GM18870 (cell line): ENCODE results near the gene RAC3.

Experiments
- ATAC-seq: cut with Tn5 transposase; IDR thresholded peaks from one replicate; pipeline ENCODE4 v1.9.1; 2021; ENCODE audit warnings: moderate library complexity; ENCODE audit not compliant: unreplicated experiment

RAC3 gene

GRCh38 chr17:82065638-82066303, 34.3 kb downstream of the RAC3 start, which contains the start of gene DUS1L:
Gene DUS1L, minus strand, starts transcription at chr17:82065804. Its CDS starts 745 bp downstream, at chr17:82065059.
- ATAC-seq = no peak

- ATAC-seq = no peak
These were observed 39.1 kb downstream of the RAC3 start for GRCh38 chr17:82070611-82071010.

GRCh38 chr17:82072827-82073226, 41.3 kb downstream of the RAC3 start:
- no peak for ATAC-seq

GRCh38 chr17:82073446-82073845, 42.0 kb downstream of the RAC3 start:
- ATAC-seq = no peak

- ATAC-seq = no peak
These were observed 44.7 kb downstream of the RAC3 start for GRCh38 chr17:82076018-82076784.

GRCh38 chr17:82076785-82077591, 45.5 kb downstream of the RAC3 start:
- no peak for ATAC-seq

- ATAC-seq = no peak
These were observed 46.3 kb downstream of the RAC3 start for GRCh38 chr17:82077617-82078358.

- no peak for ATAC-seq
These were observed 47.0 kb downstream of the RAC3 start for GRCh38 chr17:82078433-82078832.

- no peak for ATAC-seq
These were observed 47.7 kb downstream of the RAC3 start for GRCh38 chr17:82079001-82079677.

- no peak for ATAC-seq
These were observed 48.7 kb downstream of the RAC3 start for GRCh38 chr17:82080048-82080788.

GRCh38 chr17:82080789-82081464, 49.4 kb downstream of the RAC3 start:
- no peak for ATAC-seq

GRCh38 chr17:82081546-82081945, 50.1 kb downstream of the RAC3 start:
- ATAC-seq = no peak

- ATAC-seq = no peak
These were observed 50.5 kb downstream of the RAC3 start for GRCh38 chr17:82081966-82082365.

GRCh38 chr17:82082456-82082855, 51.0 kb downstream of the RAC3 start:
- no peak for ATAC-seq

- no peak for ATAC-seq
These were observed 51.5 kb downstream of the RAC3 start for GRCh38 chr17:82083009-82083408.
